PC-3 (cell line): Measurements from ENCODE around the gene KMT2A.
A peak's percentile ranks its signal among the peaks of the same experiment; 100 is the strongest.

Experiments
- EZH2 ChIP-seq: fragments of 300-600 bp; sonication (generic); IDR thresholded peaks from one replicate; pipeline ENCODE4 v1.6.1; 2017; ENCODE audit warnings: antibody characterized with exemption, mild to moderate bottlenecking, low read length; ENCODE audit not compliant: unreplicated experiment
- TF ChIP-seq, protein P1 (sequence below): fragments of 300-600 bp; sonication (generic); conservative IDR thresholded peaks from 2 replicates; pipeline ENCODE4 v1.5.1; 2017; ENCODE audit warnings: antibody characterized with exemption, low read depth, mild to moderate bottlenecking, low read length

DNA sequence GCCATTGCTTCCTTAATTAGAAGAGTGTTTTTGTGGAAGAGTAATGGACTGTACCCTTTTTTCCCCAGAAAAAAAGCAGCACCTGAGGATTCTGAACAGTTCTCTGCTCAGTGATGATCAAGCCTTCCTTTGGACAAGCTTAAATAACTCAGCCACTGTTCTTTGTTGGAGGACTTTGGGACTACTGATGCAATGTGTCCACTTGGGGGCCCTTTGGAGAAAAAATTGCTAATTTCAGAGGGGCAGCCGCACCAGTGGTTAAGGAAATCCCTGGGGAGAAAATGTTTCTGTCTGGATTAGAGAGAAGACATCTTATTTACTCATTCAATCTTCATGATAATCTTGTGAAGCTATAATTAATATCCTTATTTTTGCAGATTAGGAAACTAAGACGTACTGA lies 5.3 kb upstream of the KMT2A start:
- TF ChIP-seq, protein P1, sequence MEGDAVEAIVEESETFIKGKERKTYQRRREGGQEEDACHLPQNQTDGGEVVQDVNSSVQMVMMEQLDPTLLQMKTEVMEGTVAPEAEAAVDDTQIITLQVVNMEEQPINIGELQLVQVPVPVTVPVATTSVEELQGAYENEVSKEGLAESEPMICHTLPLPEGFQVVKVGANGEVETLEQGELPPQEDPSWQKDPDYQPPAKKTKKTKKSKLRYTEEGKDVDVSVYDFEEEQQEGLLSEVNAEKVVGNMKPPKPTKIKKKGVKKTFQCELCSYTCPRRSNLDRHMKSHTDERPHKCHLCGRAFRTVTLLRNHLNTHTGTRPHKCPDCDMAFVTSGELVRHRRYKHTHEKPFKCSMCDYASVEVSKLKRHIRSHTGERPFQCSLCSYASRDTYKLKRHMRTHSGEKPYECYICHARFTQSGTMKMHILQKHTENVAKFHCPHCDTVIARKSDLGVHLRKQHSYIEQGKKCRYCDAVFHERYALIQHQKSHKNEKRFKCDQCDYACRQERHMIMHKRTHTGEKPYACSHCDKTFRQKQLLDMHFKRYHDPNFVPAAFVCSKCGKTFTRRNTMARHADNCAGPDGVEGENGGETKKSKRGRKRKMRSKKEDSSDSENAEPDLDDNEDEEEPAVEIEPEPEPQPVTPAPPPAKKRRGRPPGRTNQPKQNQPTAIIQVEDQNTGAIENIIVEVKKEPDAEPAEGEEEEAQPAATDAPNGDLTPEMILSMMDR, result 0 out of 2 replicates have a peak, but pooled peaks have one; percentile 33
- TF ChIP-seq EZH2, result no peak
